Stimulated activated naive CD8-positive, alpha-beta T cell treated with anti-CD3 and anti-CD28 coated beads, Interleukin-15, amount 100 ng/mL, for 72 hours (primary cell): ENCODE data around the gene THEM4.

Experiments
- ATAC-seq: fragments of 150-1000 bp; cut with Tn5 transposase; 2 replicates; pipeline ENCODE4 v1.10.0; 2021; ENCODE audit warnings: mild to moderate bottlenecking, moderate library complexity
- DNase-seq, 2 donors: peaks; one replicate each; pipeline ENCODE4 v3.0.0; 2021 to 2022
- H3K27ac Mint-ChIP-seq, 2 donors: one replicate each; pipeline ENCODE4 v1.8.0; 2022; ENCODE audit warnings: mild to moderate bottlenecking in 2 of 2, mixed read lengths in 2 of 2, moderate library complexity in 2 of 2
- H3K27me3 Mint-ChIP-seq: one replicate; pipeline ENCODE4 v1.8.0; 2022; ENCODE audit warnings: mixed read lengths
- H3K4me1 Mint-ChIP-seq: one replicate; pipeline ENCODE4 v1.8.0; 2022; ENCODE audit warnings: mild to moderate bottlenecking, mixed read lengths
- H3K4me3 Mint-ChIP-seq, 2 donors: one replicate each; pipeline ENCODE4 v1.8.0; 2022; ENCODE audit warnings: mild to moderate bottlenecking in 2 of 2, mixed read lengths in 2 of 2, moderate library complexity in 1 of 2
- H3K9me3 Mint-ChIP-seq, 2 donors: one replicate each; pipeline ENCODE4 v1.8.0; 2022; ENCODE audit warnings: mixed read lengths in 2 of 2

THEM4 gene

GRCh38 chr1:151829352-151830046 lies 79.8 kb downstream of the THEM4 start:
- DNase-seq = no peak
- peaks cover 93% of the 10 kb centered on the region for H3K4me1 Mint-ChIP-seq
- H3K27ac Mint-ChIP-seq = peak overlapping the region in 1 of 2 donors; percentile 9
- no peaks in the 10 kb centered on the region for H3K27me3 Mint-ChIP-seq
- peak; percentile 16 for ATAC-seq
- no peaks in the 10 kb centered on the region for H3K9me3 Mint-ChIP-seq
- H3K4me3 Mint-ChIP-seq = peak overlapping the region; percentile 40 to 65

GRCh38 chr1:151828921-151829320 lies 80.4 kb downstream of the THEM4 start:
- peak overlapping the region in 1 of 2 donors; percentile 8 for H3K27ac Mint-ChIP-seq
- no peaks in the 10 kb centered on the region for H3K9me3 Mint-ChIP-seq
- H3K27me3 Mint-ChIP-seq = no peaks in the 10 kb centered on the region
- peak overlapping the region; percentile 40 to 65 for H3K4me3 Mint-ChIP-seq
- peaks cover 88% of the 10 kb centered on the region for H3K4me1 Mint-ChIP-seq
- DNase-seq = no peak
- no peak for ATAC-seq

GRCh38 chr1:151827853-151828252 lies 81.5 kb downstream of the THEM4 start:
- ATAC-seq = no peak
- DNase-seq = no peak
- H3K4me3 Mint-ChIP-seq = peak overlapping the region in 1 of 2 donors; percentile 41
- H3K27me3 Mint-ChIP-seq = no peaks in the 10 kb centered on the region
- peaks cover 81% of the 10 kb centered on the region for H3K4me1 Mint-ChIP-seq
- no peak overlapping the region for H3K27ac Mint-ChIP-seq
- no peaks in the 10 kb centered on the region for H3K9me3 Mint-ChIP-seq

- Mint-ChIP-seq H3K9me3 (no peaks in the 10 kb centered on the region), H3K4me1 (peaks cover 83% of the 10 kb centered on the region), H3K4me3 (no peak overlapping the region), H3K27ac (no peak overlapping the region), H3K27me3 (no peaks in the 10 kb centered on the region)
- ATAC-seq (no peak), DNase-seq (no peak)
These were observed 83.3 kb downstream of the THEM4 start for GRCh38 chr1:151825751-151826660.

GRCh38 chr1:151825204-151825603 lies 84.1 kb downstream of the THEM4 start:
- Mint-ChIP-seq H3K27ac (no peak overlapping the region), H3K4me1 (peaks cover 83% of the 10 kb centered on the region)

More at GRCh38 chr1:151825204-151825603, 84.1 kb downstream of the THEM4 start:
- H3K4me3 Mint-ChIP-seq = no peak overlapping the region
- DNase-seq (no peak), ATAC-seq (no peak)
- no peaks in the 10 kb centered on the region for H3K9me3 Mint-ChIP-seq
- no peaks in the 10 kb centered on the region for H3K27me3 Mint-ChIP-seq
